Glomerular visceral epithelial cell (primary cell): Measurements from ENCODE around the gene PAGE4.

Source experiments
- DNase-seq: peaks from one replicate; pipeline ENCODE4 v3.0.0-alpha.2; 2016; ENCODE audit errors: extremely low spot score

PAGE4 gene, protein sequence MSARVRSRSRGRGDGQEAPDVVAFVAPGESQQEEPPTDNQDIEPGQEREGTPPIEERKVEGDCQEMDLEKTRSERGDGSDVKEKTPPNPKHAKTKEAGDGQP

DNA sequence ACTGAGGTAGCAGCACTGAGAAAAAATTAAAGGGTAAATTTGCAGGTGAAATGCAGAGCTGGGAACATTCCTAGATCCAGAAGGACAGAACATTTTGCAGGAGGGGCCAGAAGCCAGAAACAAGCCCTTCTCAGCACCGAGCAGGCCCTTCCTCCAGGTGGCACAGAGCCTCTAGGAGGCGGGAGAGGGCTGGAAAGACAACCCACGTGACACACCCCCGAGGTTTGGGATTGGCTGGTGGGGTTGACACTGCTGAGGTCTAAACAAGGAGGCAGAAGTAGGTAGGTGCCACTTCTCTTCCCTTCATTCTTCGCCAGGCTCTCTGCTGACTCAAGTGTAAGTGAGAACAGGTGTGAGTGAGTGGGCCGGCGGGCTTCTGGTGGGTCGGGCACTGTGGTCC, at the start of gene PAGE4:
TSS of gene PAGE4 (plus strand) at position 288 of the 400 bp plus-strand sequence. CDS start 1,126 bp downstream, outside the sequence.
- DNase-seq = no peak

DNA sequence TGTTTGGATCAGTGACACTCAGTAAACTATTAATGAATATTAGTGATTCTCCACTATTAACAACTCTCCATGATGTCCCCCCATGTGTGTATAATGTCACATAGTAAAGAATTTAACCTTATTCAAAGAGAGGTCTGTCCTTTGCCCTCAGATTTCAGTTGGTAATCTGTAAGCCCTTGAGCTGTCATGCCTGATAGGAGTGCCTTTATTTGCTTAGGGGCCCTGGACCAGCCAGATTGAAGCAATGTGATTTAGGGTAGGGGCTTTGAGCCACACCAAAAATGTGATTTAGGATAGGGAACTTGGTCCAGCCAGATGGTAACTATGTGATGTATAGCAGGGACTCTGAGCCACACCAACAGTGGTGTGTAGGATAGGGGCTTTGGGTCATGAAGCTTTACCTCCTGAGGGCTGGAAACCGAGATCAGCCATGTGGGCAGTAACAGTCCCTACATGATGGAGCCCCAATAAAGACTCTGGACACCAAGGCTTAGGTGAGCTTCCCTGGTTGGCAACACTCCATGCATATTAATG, 44.3 kb upstream of the PAGE4 start:
- DNase-seq = no peak

DNA sequence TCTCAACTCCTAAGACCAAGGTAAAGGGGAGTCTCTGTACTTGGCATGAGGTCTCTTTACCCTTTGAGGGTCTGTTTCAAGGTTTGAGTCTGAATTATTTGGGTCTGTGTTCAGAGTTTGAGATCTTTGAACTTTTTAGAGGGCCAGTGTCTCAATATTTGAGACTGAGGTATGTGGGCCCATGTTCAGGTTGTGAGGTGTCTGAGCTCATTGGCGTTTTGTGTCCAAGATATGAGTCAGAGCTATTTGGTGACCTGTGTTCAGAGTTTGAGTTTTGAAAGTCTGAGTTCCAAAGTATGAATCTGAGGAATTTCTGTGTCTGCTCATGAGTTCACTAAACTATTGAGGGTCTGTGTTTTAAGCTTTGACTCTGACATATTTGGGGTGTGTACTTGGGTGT, 36.7 kb upstream of the PAGE4 start:
- DNase-seq = no peak

DNA sequence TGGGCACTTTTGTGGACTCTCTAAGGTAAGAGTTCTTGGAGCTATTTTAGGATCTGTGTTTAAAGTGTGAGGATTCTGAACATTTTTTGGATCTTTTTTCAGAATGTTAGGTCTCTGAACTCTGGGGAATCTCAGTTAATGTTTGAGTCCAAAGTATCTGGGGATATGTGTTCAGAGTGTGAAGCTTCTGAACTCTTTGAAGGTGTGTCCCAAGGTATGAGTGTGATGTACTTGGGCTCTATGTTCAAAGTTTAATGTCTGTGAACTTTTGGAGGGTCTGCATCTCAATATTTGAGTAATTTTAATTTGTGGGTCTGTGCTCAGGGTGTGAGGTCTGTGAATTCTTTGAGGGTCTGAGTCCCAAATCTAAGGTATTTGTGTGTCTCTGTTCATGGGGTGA, 35.4 kb upstream of the PAGE4 start:
- no peak for DNase-seq

DNA sequence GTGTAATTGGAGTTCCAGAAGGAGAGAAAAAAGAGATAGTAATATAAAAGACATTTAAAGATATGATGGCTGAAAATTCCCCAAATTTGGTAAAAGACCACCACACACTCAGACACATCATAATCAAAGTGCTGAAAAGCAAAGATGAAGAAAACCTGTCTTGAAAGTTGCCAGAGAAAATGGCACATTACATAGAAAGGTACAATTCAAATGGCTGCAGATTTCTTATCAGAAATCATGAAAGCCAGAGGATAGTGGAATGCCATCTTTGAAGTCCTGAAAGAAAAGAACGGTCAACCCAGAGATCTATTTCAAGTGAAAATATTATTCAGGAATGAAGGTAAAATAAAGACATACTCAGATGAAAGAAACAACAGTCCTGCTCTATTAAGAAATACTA, 29.3 kb upstream of the PAGE4 start:
- no peak for DNase-seq

DNA sequence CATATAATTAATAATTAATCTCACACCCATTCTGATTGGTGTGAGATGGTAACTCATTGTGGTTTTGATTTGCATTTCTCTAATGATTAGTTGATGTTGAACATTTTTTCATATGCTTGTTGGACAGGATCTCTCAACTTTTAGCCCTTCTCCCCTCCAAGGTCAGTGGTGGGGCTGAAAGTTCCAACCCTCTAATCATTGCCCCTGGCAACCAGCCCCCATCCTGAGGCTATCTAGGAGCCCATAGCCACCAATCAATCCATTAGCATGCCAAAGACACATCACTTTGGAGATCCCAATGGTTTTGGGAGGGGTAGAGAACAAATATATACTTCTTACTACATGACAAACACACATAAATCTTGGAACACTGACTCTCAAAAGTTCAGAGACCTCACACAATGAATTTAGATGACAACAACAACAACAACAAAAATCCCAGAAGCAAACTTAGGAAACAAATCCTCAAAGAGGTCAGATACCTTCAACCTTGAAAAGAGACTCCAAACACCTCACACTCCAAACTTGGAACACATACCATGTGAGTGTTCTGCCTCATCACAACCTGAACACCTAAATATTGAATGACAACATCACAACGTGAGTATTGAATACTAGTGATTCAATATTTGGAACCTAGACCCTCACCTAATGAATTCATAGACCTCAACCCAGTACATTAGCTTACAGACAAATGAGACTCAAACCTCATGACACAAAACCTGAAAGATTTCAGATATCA, 19.0 kb upstream of the PAGE4 start:
- no peak for DNase-seq

DNA sequence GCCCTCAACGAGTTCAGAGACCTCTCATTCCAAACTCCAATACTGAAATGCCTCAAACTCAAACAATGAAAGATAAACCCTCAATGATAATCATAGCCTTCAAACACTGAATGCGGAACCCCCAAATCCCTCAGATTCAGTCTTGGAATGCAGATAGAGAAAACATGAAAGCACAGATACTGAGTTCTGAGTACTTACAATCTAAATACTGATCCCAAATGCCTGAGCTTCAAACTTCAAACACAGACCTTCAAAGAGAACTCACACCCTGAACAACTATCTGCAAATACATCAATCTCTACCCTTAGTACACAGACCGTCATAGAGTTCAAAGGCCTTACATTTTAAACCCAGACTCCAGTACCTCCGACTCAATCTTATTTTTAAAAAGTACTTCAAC, 16.9 kb upstream of the PAGE4 start:
- no peak for DNase-seq

DNA sequence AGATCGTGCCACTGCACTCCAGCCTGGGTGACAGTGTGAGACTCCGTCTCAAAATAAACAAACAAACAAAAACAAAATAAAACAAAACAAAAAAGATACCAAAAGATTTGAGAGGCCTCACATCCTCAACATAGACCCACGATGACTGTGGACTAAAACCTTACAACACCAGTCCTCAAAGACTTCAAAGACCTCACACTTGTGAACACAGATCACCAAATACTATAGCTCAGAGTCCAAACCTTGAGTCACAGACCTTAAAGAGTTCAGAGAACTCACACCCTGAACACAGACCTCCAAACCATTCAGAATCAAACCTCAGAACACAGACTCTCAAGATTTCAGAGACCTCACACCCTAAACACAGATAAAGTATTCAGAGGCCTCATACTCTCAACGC, 12.7 kb upstream of the PAGE4 start:
- DNase-seq = no peak

DNA sequence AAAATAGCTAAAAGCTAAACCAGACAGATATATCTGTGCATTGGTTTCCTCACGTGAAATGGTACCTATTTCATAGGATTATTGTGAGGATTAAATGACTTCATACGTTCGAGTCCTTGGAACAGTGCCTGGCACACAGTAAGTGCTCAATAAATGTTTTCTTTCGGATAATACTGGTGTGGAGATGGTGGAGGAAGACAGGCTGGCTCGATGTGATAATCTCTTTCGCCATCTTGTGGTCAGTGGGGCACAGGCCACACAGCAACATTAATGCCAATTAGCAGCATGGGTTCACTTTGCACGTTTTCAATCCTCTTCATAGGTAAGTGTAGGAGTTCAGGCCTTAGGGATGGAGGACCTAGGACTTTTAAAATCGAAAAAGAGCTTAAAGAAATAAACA, 9.3 kb downstream of the PAGE4 start:
- DNase-seq = peak; percentile 7

DNA sequence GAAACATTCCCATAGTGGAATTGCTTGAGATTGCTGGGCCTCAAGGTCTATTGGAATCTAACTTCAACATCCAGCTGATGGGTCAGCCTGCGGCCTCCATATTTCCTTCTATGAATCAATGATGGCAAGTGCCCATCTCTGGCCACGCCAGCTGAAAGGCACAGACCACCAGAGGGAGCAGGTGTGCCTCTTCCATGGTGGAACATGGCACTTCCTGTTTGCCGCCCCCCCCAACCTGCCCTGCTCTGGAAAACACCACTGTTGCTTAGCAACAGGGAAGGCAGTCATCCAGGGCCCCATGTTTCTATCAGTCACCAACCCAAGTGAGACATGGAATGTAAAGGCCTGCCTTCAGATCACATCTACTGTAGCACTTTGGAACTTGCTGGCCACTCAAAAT, 11.6 kb downstream of the PAGE4 start:
- peak; percentile 82 for DNase-seq

DNA sequence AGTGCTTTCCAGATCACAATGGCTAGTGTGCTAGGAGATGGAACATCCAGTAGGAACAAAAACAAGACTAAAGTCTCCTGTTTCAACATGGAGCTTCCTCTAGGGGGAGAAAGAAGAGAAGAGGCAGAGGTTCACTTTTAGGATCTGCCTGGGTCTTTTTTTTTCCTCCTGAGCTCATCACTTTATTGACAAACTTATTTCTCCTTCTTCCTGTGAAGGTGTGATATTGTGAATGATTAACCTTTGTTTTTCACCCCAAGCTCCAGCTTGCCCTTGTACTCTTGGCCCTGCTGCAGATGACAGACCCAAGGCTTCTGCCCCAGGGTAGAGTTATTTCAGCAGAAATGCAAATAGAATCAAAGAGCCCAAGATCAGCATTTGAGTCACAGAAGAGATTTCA, 13.5 kb downstream of the PAGE4 start:
- DNase-seq = no peak

DNA sequence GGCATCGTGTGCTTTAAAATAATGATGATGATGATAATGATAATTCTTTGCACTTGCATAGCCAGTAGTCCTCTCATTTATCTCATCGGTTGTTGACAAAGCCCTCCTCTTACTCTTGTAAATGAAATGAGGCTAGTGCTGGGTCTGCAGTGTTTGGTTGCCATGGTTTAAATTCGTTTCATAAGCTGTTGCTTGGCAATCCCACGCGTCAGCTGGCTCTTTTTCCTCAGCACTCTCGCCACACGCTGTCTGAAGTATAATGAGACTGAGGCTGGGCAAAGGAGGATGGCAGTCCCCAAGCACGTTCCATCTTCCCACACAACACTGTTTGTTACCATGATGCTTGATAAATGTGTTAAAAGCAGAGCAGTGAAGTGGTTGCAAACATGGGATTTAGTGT, 15.5 kb downstream of the PAGE4 start:
- DNase-seq = no peak

DNA sequence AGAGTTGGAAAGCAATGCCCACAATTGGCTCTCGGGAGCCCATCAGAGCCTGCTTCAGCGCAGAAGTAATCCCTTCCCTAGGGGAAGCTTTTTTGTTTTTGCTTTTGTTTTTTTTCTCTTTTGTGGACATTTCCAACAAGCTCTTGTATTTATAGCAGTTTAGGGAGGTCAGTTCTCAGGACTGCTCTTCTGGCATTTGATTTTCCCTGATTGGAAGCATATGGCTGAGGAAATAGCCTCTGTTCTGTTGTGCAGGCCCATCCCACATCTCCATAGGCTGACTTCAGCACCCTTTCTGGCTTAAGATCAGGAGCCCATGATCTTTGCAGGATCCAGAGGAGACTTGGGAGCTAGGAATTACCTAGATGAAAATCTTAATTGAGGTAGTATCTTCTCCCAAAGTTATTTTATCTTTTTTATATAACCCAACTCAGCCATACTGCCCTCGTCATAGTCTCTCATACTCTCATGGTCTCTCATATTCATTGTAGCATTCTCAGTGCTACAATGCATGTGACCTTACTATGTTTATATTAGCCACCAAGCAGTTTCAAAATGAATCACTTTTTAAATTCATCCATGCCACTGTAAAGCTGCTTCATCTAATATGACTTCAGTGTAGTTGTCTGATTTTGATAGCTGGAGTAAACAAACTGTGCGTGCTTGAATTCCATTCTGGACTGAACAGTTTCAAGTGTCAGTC, 16.7 kb downstream of the PAGE4 start:
- DNase-seq = no peak

DNA sequence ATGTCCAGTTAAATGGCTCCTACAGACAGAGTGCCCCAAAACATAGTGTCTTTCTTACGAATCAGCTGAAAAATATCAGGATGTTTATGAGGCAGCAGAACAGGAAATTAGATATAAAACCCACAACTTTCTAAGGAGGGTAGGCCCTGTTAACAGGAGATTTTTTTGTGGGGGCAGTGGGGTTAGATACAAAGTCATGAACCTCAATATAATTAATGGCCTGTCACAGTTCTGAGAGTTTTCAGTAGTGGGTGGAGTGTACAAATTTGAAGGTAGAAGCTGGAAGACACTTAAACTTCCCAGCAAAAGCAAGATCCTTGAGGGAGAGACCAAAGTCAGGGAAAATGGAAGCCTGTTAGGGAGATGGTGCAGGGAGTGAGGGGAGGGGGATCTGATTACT, 17.4 kb downstream of the PAGE4 start:
- DNase-seq = no peak

DNA sequence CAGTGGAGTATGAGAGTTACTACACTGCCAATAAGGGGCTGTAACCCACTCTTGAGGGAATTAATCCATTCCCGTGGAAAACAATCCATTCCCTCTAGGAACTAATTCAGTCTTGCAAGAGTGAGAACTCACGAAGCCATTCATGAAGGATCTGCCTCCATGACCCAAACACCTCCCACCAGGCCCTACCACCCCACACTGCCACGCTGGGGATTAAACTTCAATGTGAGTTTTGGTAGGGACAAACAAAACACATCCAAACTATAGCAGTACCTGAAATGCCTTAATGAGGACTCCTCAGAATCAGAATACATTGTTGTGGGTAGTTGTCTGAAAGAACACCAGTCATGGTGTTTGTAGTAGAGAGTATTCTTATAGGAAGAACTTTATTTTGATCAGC, 19.2 kb downstream of the PAGE4 start:
- no peak for DNase-seq

DNA sequence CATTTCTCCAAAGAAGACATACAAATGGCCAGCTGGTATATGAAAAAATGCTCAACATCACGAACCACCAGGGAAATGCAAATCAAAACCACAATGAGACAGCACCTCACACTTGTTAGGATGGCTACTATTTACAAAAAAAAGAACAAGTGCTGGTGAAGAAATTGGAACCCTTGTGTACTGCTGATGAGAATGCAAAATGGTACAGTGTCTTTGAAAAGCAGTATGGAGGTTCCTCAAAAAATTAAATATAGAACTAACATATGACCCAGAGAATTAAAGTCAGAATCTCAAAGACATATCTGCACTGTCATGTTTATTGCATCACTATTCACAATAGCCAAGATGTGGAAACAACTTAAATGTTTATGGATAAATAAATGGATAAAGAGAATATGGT, 20.9 kb downstream of the PAGE4 start:
- no peak for DNase-seq

DNA sequence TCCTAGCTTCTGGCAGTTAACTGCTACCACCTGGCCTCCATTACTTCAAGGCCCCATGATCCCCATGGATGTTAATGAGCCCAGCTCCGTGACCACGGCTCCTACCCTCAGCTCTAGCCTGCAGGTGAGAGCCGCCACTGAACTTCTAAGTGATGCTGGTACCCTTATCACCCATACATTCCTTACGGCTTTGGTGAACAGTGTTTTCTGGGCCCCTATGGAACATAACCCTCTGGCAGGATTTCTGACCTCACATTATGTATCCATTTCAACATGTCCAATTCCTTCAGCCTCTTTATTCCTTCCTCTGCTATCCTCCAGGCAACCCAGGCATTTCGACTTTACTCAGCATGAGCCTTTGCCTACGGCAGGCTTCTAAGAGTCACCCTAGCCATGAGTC, 24.6 kb downstream of the PAGE4 start:
- no peak for DNase-seq

DNA sequence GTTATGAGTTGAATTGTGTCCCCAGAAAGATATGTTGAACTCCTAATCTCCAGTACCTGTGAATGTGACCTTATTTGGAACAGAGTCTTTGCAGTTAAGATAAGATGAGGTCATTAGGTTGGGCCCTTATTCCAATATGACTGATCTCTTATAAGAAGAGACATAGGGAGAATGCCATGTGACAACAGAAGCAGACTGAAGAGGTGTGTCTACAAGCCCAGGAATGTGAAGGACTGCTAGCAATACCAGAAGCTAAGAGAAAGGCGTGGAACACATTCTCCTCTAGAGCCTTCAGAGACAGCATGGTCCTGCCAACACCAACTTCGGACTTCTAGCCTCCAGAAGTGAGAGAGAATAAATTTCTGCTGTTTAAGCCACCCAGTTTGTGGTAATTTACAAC, 27.7 kb downstream of the PAGE4 start:
- no peak for DNase-seq

DNA sequence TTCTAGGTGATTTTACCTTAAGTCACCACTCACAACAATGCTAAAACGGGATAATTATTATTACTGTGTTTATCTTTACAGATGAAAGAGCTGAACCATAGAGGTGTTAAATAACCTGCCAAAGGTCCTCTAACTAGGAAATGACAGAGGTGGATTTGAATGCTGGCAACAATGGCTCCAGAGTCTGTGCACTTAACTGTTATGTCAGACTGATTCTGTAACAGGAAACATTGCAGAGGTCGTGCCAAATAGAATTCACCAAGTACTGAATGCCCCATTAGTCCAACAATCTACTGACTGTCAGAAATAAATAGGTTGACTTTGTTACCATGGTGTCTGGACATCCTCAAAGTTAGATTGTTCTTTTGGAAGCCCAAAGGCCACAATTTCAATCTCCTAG, 29.2 kb downstream of the PAGE4 start:
- DNase-seq = no peak

DNA sequence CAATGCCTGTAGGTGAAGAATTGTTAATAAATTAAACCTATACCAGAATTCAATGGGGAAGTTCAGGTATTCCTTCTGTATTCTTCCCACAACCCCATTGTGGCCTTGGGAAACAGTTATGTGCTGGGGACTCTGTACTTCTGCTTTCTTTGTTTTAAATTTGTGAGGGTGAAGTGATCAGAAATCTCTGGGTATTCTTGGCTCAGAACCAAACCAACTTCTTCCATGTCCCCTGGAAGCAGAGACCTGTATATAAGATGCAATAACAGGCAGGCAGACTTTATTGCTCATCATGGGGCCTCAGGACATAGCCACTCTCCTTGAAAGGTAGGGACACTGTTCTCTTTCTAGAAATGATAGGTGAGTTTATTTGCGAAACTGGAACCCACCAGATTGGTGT, 30.4 kb downstream of the PAGE4 start:
- DNase-seq = no peak

DNA sequence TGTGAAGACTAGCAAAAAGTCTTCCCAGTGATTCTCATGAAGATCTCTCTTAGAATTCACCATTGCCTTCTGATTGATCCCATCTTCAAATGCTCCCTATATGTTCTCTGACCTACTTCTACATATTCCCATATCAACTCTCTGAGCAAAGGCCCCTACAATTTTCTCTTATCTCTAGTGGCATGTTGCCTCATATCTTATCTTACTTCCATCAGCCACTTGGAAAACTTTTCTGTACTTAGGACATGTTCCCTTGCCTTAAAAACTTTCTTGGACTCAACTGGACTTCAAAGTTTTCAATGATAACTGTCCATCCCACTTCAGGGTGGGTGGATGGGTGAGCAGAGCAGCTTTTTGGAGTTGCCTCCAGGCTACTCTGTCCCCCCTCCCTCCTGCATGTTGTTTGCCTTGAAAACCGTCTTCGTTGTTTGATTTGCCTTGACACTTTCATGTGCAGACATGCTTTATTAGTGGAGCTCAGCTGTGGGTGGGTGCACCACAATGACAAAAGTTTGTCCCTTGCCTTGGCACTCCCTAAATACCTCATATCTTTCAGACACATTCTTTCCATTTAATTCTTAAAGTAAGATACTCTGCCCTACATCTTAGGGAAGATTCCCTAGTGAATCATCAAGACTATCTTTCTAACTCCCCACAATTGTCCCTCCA, 31.9 kb downstream of the PAGE4 start:
- DNase-seq = no peak

DNA sequence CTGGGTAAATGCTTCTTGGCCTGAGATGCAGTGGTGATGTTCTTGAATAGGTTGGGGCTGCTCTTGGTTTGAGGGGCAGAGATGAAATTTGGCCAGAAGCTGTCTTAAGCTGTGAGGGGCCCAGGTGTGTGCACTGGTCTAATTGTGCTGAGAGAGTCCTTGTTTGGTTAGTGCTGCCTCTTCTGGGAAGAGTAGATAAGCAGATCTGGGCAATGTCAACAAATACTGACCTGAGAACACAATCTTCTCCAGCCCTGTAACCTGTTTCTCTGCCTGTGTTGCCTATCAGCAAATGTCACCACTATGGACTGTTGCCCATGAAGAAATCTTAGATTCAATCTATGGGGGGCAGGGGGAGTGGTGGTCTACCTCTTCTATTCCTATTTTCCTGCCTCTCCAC, 33.0 kb downstream of the PAGE4 start:
- no peak for DNase-seq

DNA sequence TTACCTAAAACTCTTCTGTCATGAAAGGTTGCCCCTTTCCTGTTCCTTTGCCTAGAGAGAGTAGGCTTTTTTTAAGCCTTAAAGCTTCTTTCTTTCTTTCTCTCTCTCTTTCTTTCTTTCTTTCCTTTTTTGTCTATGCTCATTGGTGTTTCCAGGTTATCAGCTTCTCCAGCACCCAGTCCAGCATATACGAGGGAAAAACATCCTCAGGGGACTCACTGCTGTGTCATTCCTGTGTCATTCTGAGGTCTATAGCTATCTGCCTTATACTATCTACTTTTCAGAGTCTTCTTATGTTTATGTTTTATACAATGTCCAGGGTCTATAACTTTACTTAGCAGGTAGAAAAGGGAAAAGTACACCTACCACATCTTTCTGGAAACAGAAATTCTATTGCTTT, 39.6 kb downstream of the PAGE4 start:
- no peak for DNase-seq
